Neural progenitor cell (in vitro differentiated cells): Measurements from ENCODE around the gene FAM167B.

ENCODE experiments used
- CTCF ChIP-seq: fragments of 200-600 bp; sonication (generic); IDR thresholded peaks from 2 replicates; pipeline ENCODE4 v1.5.1; 2017; ENCODE audit warnings: antibody characterized with exemption, mild to moderate bottlenecking
- EZH2 ChIP-seq: fragments of 200-600 bp; sonication (generic); IDR thresholded peaks from 2 replicates; pipeline ENCODE4 v1.6.1; 2017; ENCODE audit warnings: antibody characterized with exemption, mild to moderate bottlenecking, moderate library complexity
- EZH2phosphoT487 ChIP-seq: fragments of 200-600 bp; sonication (generic); IDR thresholded peaks from 2 replicates; pipeline ENCODE4 v1.6.1; 2017; ENCODE audit warnings: antibody characterized with exemption

- TF ChIP-seq CTCF = no peak
- TF ChIP-seq EZH2phosphoT487 = no peak
- no peak for TF ChIP-seq EZH2
These were observed 20.0 kb downstream of the FAM167B start for GRCh38 chr1:32266921-32267591.
